Stimulated activated CD4-positive, alpha-beta T cell treated with anti-CD3 and anti-CD28 coated beads, Interleukin-1b, Interleukin-23, amount 100 ng/mL, for 48 hours (primary cell): Measurements from ENCODE around the gene SEMA7A.
"Not testable (repeated sequence)": the region's sequence is repeated elsewhere in the genome, so short reads cannot be mapped to it uniquely, and the experiment has no call there.

Experiments used
- DNase-seq: peaks from one replicate; pipeline ENCODE4 v3.0.0-alpha.2; 2020

The SEMA7A gene

DNA sequence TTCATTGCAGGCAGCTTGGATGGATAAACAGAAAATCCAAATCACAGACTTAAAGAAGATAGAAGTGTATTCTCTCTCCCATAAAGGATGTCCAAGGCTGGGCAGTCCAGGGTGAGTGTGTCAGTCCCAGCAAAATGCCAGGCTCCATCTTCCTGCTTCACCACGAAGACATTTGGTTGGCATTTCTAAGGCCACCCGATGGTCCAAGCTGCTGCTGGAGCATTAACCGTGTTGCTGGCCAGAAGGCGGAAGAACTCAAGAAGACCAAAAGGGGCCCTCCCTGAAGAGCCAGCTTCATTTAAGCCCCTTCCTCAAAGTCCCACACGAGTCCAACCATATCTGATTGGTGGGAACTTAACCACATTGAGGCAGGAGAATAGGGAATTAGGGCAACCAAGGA, 63.3 kb downstream of the SEMA7A start:
- no peak for DNase-seq

DNA sequence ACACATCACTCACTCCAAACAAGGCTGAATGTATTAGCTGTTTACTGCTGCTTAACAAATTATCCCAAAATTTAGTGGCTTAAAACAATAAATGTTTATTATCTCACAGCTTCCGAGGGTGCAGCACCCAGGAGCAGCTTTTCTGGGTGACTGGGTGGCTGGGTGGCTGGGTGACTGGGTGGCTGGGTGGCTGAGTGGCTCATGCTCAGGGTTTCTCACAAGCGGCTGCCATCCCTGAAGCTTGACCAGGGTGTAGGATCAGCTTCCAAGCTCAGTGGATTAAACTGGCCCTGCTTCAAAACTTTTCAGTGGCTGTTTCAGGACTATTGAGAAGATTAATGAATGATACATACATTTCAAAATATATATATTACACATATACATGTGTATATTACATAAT, 64.0 kb downstream of the SEMA7A start:
- no peak for DNase-seq

- no peak for DNase-seq
These were observed 64.5 kb downstream of the SEMA7A start for GRCh38 chr15:74369084-74369745.

- DNase-seq = no peak
These were observed 65.6 kb downstream of the SEMA7A start for GRCh38 chr15:74368121-74368520.

DNA sequence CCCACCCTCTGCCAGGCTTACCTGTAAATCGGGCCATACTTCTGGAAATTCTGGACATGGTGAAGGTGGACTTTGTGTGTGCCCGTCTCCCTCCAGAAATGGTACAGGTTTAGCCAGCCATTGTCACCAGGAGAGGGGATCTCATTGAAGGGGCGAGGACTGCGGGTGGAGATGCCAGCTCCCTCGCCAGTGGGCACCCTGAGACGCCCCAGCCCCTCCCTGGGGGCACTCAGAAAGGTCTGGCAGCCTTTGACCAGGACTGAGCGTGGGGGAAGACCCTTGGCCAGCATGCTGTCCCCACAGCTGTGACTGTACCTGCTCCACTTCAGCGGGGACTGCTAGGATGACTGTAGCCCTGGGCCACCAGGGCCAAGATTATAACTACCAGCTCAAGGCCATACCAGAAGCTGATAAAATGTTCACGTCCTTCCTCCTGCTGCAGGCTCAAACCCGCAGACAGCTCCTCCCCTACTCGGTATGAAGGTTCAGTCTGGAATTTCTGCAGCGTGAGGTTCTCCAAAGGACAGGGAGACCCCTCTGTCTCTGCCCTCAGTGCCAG, 66.4 kb downstream of the SEMA7A start, which contains the start of gene CYP11A1:
TSS of gene CYP11A1 (minus strand) at position 351 of the 559 bp plus-strand sequence. CDS start at position 290, 61 bp downstream.
- no peak for DNase-seq

DNA sequence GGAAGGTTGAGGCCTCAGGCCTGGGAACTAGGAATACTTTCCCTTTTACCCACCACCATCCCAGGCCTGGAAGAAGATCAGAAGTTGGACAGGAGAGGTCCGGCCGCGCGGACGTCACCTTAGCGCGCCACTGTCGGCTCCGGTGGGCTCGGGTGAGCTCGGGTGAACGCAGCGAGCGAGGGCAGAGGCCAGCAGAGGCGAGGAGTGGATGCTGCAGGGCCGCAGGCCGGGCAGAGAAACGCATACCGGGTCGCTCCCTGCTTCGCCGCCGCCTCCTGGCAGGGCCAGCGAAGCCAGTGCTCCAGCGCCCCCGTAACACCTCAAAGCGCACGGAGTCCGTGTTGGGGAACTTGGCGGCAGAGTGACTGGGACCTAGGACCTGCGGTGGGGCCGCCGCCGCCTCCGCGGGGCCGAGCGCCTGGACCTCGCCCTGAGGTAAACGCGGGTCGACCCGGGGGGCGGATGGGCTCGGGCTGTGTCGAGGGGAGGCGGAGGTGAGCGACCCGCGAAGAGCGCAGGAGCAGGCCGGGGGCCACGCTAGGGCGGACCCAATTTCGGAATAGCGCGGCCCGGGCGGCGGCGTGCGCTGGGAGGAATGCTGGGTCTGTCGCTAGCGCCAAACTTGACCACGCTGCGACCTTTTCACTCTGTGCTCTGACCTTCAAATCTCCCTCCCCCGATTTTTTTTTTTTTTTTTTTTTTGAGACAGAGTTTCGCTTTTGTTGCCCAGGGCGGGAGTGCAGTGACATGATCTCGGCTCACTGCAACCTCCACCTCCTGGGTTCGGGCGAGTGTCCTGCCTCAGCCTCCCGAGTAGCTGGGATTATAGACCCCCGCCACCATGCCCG, 67.9 kb downstream of the SEMA7A start:
- DNase-seq = no peak

- no peak for DNase-seq
These were observed 68.7 kb downstream of the SEMA7A start for GRCh38 chr15:74364936-74365597.

DNA sequence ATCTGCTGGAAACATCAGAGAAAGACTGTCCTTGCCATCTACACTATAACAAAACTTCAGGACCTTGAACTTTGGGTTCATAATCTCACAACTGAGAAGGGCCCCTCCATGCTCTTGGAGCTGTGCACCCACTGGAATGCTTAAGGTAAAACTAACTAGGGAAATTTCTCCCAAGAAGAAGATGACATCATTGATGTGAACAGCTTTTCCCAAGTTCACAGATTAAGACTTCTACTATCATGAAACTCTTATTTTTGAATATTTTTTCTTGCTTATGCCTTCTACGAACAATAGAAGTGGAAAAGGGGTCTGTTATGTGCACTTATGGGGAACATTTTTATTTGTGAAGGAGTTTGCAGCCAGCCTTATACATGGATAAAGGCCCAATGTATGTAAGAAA, 71.3 kb downstream of the SEMA7A start:
- DNase-seq = no peak

DNA sequence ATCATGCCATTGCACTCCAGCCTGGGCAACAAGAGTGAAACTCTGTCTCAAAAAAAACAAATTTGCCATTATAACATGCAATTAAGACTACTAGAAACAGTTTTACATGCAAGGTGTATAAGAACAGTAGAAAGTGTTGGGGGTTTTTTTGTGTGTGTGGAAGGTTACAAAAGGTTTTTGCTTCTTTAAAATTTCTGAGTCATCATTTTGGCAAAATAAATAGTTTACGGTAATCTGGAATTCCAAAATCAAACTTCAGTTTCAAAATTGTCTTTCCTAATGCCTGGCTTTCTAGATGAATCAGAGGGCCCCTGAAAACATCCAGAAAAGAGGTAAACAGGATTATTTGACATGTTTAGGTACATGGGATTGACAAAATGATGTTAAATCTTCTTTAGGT, 72.9 kb downstream of the SEMA7A start:
- DNase-seq = not testable (repeated sequence)

GRCh38 chr15:74359376-74359775, 74.4 kb downstream of the SEMA7A start:
- DNase-seq = not testable (repeated sequence)
